Pancreas (tissue), 10 donors: ENCODE results near the gene RAB9A. TPM values are rescaled to one million over a fixed set of nuclear protein-coding genes. Genes with fewer than 3 reads are reported as not detected.

ENCODE experiments used
- ATAC-seq, 4 donors: fragments of 200-7000 bp; cut with Tn5 transposase; one replicate each; pipeline versions ENCODE4 v1.8.0 to v1.9.1; 2020; ENCODE audit warnings: mild to moderate bottlenecking in 4 of 4, moderate library complexity in 4 of 4
- DNase-seq, 6 donors: peaks; one replicate each; pipeline ENCODE4 v3.0.0-alpha.2; 2020
- FAIRE-seq: peaks from 2 replicates; lab custom pipeline; 2012; peaks lifted over from hg19 to GRCh38; lab: Jason Lieb, UNC
- H3K27ac ChIP-seq, 4 donors: fragments of 200-600 bp; sonication (generic); 1 replicate in 3 of 4; 2 replicates in 1 of 4; pipeline versions ENCODE4 v1.5.0 to v1.8.0; 2020
- H3K27me3 ChIP-seq, 4 donors: fragments of 200-600 bp; one replicate each; pipeline ENCODE4 v1.8.0; 2021
- H3K36me3 ChIP-seq, 3 donors: fragments of 200-600 bp; sonication (generic) in 1 of 3; one replicate each; pipeline versions ENCODE4 v1.5.0 to v1.8.0; 2020 to 2021
- H3K4me1 ChIP-seq, 3 donors: fragments of 200-600 bp; one replicate each; pipeline ENCODE4 v1.8.0; 2021
- H3K4me3 ChIP-seq, 4 donors: fragments of 200-600 bp; sonication (generic) in 2 of 4; one replicate each; pipeline versions ENCODE4 v1.5.0 to v1.8.0; 2020 to 2021
- H3K9me3 ChIP-seq, 4 donors: fragments of 200-600 bp; one replicate each; pipeline ENCODE4 v1.8.0; 2021
- WGBS, 2 donors: extraction: QIAGEN DNeasy Blood & Tissue Kit; methylation state at CpG; one replicate each; pipeline ENCODE4 v1.1.7; 2013; 5-methylcytosine and 5-hydroxymethylcytosine counted together
- intact Hi-C, 3 donors: fragments of 100-400 bp; cut with DNase I; formaldehyde crosslinking; loops; one replicate each; pipeline versions ENCODE4 v1.11.1 to v1.14.2; 2022
- polyA plus RNA-seq, 2 donors: library from polyadenylated mRNA; stranded (reverse); fragments of 200-250 nt; gene quantifications; one replicate each; pipeline ENCODE4 v1.2.3, GENCODE V29; 2013
- total RNA-seq, 6 donors: library from RNA; stranded (reverse); fragmentation: NEBNext Ultra II Directional in 4 of 6; extraction: Animal tissue kit (Norgen Biotek cat#: 25700) in 4 of 6; gene quantifications; one replicate each; pipeline versions ENCODE4 v1.2.1 to v1.2.4, GENCODE V29; 2021 to 2023
- TF ChIP-seq, protein P1 (sequence below), 4 donors: fragments of 200-600 bp; sonication (generic) in 3 of 4; IDR thresholded peaks; one replicate each; pipeline versions ENCODE4 v1.5.0 to v1.8.0; 2021; ENCODE audit warnings: antibody characterized with exemption in 4 of 4
- donor health status: healthy with polysubstance abuse.
- donor health status: DM: no; HTN: no; CAD: no; lungs with moderate emphysema.
- donor health status: DM: no; HTN: no; CAD: no.
- donor health status: control.
- donor health status: control.
- donor health status: Bipolar disorder and iron deficiency.
- donor health status: DM: yes; HTN: yes; CAD: no.
- donor health status: DM: no; HTN: no; CAD: no.
- donor health status: DM: no; HTN: no; CAD: no.
- donor health status: DM: yes; HTN: yes; CAD: no.

The RAB9A gene
- total and polyA plus RNA-seq, 8 donors, result 8.7 to 22.0 (median 16.5) TPM

DNA sequence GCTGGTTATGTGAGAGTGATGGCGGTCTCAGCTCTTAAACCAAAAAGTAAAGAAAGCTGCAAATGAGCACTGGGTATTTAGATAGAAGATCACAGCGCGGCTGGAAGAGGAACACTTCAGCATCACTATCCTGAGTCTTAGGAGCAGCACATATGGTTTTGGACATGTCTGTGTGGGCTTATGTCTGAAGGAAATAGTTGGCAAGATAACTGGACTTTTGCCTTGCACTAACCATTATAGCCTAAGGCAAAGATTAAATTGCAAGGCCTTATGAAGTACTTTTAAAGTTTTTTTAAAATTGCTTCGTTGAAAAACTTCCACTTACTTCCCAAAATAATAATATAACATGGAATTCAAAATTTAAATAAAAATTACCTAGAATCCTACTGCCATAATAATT, 4.6 kb upstream of the RAB9A start:
- no peak overlapping the region for H3K27ac ChIP-seq
- H3K4me1 ChIP-seq, result no peaks in the 10 kb centered on the region
- intact Hi-C loops, result loop anchor here in 1 of 3 donors (10.0 kb wide), 1 partner anchor 50 kb away; the partner anchor contains the start of genes OFD1 and TRAPPC2
- ATAC-seq, result no peak
- H3K27me3 ChIP-seq, result peaks cover 0 to 9% (median 0%) of the 10 kb centered on the region in 4 donors
- H3K4me3 ChIP-seq, result no peak overlapping the region
- TF ChIP-seq, protein P1, sequence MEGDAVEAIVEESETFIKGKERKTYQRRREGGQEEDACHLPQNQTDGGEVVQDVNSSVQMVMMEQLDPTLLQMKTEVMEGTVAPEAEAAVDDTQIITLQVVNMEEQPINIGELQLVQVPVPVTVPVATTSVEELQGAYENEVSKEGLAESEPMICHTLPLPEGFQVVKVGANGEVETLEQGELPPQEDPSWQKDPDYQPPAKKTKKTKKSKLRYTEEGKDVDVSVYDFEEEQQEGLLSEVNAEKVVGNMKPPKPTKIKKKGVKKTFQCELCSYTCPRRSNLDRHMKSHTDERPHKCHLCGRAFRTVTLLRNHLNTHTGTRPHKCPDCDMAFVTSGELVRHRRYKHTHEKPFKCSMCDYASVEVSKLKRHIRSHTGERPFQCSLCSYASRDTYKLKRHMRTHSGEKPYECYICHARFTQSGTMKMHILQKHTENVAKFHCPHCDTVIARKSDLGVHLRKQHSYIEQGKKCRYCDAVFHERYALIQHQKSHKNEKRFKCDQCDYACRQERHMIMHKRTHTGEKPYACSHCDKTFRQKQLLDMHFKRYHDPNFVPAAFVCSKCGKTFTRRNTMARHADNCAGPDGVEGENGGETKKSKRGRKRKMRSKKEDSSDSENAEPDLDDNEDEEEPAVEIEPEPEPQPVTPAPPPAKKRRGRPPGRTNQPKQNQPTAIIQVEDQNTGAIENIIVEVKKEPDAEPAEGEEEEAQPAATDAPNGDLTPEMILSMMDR (IDR thresholded peaks at IDR 0.05), result no peak
- no peaks in the 10 kb centered on the region for H3K9me3 ChIP-seq
- FAIRE-seq, result no peak
- 84 to 92% methylated on average over 4 of the region's 4 CpGs for WGBS, 2 donors
- no peak for DNase-seq
- H3K36me3 ChIP-seq, result no peaks in the 10 kb centered on the region

DNA sequence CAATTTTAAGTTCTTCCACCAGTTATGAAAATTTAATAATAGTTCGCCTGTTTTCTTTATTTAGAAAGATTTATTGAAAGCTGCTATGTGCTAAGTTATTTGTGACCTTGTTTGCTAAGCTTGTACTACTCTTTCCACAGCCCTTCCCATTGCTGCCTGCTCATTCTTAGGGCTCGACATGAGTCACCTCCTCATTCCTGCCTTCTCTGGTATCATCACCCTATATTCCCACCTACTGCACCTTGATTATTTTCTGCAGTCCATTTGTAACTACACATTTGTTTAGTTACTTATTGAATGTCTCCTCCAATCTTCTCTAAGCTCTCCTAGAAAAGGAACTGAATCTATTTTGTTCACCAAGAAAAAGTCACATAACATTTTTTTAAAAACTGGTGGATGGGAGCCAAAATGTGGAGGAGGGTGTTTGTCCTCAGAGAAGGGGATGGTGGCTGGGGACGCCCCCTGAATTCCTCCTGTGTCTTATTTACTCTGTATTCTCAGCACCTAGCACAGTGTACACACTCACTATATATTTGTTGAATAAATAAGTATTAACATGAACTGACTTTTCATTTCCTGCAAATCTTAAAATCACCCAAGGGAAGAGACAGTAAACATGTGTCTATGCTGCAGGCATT, 3.7 kb upstream of the RAB9A start:
- Histone ChIP-seq H3K27me3 (peaks cover 0 to 9% (median 0%) of the 10 kb centered on the region in 4 donors), H3K4me1 (no peaks in the 10 kb centered on the region), H3K27ac (no peak overlapping the region), H3K4me3 (no peak overlapping the region), H3K9me3 (no peaks in the 10 kb centered on the region), H3K36me3 (no peaks in the 10 kb centered on the region)
- FAIRE-seq (no peak), ATAC-seq (no peak), DNase-seq (no peak)
- WGBS, 2 donors, result 39 to 50% methylated on average over 3 of the region's 3 CpGs
- TF ChIP-seq, protein P1 (IDR thresholded peaks at IDR 0.05), result no peak
- intact Hi-C loops, result loop anchor here in 1 of 3 donors (10.0 kb wide), 1 partner anchor 50 kb away; the partner anchor contains the start of genes OFD1 and TRAPPC2

DNA sequence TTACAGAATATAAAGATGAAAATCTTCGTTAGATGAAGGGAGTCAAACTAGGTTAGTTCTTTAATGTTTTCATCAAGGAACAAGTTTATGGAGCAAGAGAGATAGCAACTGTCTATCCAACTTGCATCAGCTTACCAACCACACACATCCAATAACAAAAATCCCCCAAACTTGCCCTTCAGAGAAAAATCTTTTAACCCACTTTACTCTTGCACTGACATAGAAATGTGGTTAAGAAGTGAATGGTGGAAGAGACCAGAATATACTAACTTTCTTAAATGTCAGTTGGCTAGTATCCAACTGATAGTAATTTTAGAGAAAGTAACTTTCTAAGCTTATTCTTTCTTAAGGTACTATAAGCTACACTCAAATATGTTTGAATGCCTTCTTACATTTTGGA, 1.7 kb upstream of the RAB9A start:
- no peak overlapping the region for H3K4me3 ChIP-seq
- 78 to 82% methylated on average over 1 of the region's 1 CpG for WGBS, 2 donors
- FAIRE-seq, result no peak
- no peak for ATAC-seq
- intact Hi-C loops, result loop anchor here in 1 of 3 donors (10.0 kb wide), 1 partner anchor 48 kb away; the partner anchor contains the start of genes OFD1 and TRAPPC2
- H3K4me1 ChIP-seq, result peaks cover 0 to 6% (median 0%) of the 10 kb centered on the region in 3 donors
- DNase-seq, result no peak
- no peaks in the 10 kb centered on the region for H3K9me3 ChIP-seq
- H3K36me3 ChIP-seq, result no peaks in the 10 kb centered on the region
- TF ChIP-seq, protein P1 (IDR thresholded peaks at IDR 0.05), result no peak
- H3K27ac ChIP-seq, result no peak overlapping the region
- H3K27me3 ChIP-seq, result peaks cover 0 to 9% (median 0%) of the 10 kb centered on the region in 4 donors

DNA sequence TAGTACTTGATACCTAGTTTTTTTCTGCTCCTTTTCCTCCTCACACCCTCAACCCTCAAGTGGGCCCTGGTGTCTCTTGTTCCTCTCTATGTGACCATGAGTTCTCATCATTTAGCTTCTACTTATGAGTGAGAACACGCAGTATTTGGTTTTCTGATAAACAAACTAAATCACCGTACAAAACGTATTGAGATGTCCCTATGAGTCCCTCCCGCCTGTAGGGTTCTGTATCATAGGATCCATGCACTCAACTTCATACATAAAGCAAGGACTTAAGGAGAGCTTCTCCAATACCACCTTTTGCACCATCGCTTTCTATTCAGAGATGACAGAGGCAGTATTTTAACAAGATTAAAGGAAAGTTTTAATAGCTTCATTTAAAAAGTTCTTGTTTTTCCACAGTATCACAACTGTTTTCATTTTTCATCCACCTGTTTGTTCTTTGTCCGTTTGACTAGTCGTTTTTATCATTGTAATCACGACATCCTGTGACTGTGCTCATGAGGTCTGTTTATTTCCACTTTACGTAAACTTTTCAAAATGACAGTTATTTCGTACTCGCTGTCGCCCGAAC, 457 bp upstream of the RAB9A start:
- intact Hi-C loops, result loop anchor here in 1 of 3 donors (10.0 kb wide), 1 partner anchor 46 kb away; the partner anchor contains the start of genes OFD1 and TRAPPC2
- H3K9me3 ChIP-seq, result no peaks in the 10 kb centered on the region
- 5 to 8% methylated on average over 13 of the region's 13 CpGs for WGBS, 2 donors
- H3K27ac ChIP-seq, result peak overlapping the region; percentile 90 to 97 (median 94)
- H3K27me3 ChIP-seq, result peaks cover 0 to 9% (median 0%) of the 10 kb centered on the region in 4 donors
- no peaks in the 10 kb centered on the region for H3K36me3 ChIP-seq
- peak; percentile 90 for FAIRE-seq
- H3K4me1 ChIP-seq, result peaks cover 0 to 10% (median 0%) of the 10 kb centered on the region in 3 donors
- peak in 1 of 4 donors; percentile 5 for ATAC-seq
- peak overlapping the region; percentile 66 to 78 (median 70) for H3K4me3 ChIP-seq
- DNase-seq, result no peak
- TF ChIP-seq, protein P1 (IDR thresholded peaks at IDR 0.05), result no peak
